Kidney tubule cell (primary cell): ENCODE data around the gene CLDN4.
"Not testable (repeated sequence)": the region's sequence is repeated elsewhere in the genome, so short reads cannot be mapped to it uniquely, and the experiment has no call there.

Source experiments
- DNase-seq: peaks from one replicate; pipeline ENCODE4 v3.0.0-alpha.2; 2018; ENCODE audit warnings: low spot score

Gene CLDN4

GRCh38 chr7:73830681-73831583 is at the start of gene CLDN4:
Gene CLDN4, plus strand, starts transcription at chr7:73830996. Its CDS starts 206 bp downstream, at chr7:73831202.
- peak; percentile 99 for DNase-seq

- DNase-seq, result no peak
These were observed 44.2 kb upstream of the CLDN4 start for GRCh38 chr7:73786588-73786987.

DNA sequence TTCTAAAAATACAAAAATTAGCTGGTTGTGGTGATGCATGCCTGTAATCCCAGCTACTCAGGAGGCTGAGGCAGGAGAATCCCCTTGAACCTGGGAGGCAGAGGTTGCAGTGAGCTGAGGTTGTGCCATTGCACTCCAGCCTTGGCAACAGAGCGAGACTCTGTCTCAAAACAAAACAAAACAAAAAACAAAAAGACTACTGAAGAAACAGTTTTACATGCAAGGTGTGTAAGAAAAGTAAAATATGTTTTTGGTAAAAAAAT is 43.1 kb upstream of the CLDN4 start:
- not testable (repeated sequence) for DNase-seq

DNA sequence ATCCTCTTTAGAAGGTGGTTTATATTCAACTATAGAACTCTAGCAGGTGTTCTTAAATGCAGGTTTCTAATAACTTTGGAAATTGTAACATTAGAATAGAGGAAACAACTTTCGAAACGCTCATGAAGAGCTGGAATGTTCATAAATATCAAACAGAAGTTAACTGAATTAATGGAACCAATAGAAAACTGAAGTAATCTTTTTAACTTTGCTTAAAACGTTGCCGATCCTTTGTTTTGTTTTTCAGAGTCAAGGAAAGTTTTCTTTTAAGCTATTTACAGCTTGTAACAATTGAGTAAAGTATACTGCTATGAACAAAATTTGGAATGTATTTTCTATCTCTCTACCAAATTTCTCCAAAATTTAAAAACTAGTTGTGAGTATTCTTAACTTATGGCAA is 41.7 kb upstream of the CLDN4 start:
- DNase-seq, result no peak

DNA sequence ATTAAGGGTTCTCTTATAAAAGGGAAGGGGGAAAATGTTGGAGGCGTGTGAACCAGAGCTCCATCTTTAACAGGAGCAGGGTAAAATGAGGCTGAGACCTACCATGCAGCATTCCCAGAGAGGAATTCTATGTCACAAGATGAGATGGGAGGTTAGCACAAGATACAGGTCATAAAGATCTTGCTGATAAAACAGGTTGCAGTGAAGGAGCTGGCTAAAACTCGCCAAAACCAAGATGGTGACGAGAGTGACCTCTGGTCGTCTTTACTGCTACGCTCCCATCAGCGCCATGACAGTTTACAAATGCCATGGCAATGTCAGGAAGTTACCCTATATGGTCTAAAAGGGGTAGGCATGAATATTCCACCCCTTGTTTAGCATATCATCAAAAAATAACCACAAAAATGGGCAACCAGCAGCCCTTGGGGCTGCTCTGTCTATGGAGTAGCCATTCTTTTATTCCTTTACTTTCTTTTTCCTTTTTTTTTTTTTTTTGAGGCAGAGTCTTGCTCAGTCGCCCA is 39.6 kb upstream of the CLDN4 start:
- not testable (repeated sequence) for DNase-seq

GRCh38 chr7:73795188-73795587 is 35.6 kb upstream of the CLDN4 start:
- DNase-seq, result not testable (repeated sequence)

- not testable (repeated sequence) for DNase-seq
These were observed 34.1 kb upstream of the CLDN4 start for GRCh38 chr7:73796656-73797055.

GRCh38 chr7:73797176-73797575 is 33.6 kb upstream of the CLDN4 start:
- not testable (repeated sequence) for DNase-seq

DNA sequence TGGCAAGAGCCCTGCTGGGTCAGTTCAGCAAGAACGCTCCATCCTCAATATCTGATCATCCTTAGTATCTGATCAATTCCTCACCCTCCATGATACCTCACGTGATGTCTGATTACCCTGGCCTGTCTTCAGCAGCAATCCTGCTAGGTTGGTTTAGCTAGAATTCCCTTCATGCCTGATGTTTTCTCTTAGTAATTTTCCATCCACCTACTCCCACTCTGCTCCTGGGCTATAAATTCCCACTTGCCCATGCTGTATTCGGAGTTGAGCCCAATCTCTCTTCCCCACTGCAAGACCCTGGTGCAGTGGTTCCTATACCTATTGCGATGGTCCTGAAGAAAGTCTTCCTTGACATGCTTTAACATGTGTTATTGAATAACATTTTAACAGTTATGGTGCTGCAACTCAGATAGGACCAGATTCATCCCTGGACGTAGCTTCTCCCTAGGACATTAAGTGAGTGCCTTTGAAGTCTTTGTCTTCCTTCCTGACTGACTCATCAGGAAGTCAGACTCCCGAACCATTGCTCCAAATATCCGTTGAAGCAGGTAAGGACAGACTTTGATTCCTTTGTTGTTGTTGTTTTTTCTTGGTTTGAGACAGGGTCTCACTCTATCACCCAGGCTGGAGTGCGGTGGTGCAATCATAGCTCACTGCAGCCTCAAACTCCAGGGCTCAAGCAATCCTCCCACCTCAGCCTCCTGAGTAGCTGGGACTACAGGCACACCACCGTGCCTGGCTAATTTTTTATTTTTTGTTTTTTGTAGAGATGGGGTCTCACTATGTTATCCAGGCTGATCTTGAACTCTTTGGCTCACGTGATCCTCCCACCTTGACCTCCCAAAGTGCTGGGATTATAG is 31.3 kb upstream of the CLDN4 start:
- peak; percentile 38 for DNase-seq

DNA sequence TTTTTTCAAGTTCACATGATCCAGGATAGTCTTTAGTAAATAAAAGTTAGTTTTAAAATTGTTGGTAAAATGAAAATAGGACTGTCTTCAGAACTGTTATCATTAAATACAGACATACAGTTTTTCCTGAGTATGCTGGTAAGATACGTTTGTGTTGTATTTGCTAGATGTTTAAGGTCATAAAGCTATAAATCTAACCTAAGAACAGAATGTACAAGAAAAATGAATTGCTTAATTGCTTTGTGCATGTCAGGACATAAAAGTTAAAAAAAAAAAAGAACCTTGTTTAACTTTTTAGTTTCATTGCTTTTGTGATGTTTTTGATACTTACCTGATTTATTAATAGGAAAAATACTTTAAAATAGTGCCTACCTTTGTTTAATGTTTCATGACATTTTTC is 29.2 kb upstream of the CLDN4 start:
- DNase-seq, result no peak

DNA sequence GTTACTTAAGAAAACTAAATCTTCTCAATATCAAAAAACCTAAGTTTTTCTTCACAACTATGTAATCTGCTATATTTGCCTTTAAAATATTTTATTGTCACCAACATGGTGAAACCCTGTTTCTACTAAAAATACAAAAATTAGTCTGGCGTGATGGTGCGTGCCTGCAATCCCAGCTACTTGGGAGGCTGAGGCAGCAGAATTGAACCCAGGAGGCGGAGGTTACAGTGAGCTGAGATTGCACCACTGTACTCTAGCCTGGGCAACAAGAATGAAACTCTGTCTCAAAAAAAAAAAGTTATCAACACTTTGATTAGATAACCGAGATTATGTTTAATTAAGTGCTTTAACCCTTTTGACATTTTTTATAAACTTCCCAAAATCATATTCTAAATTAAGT is 28.3 kb upstream of the CLDN4 start:
- DNase-seq, result no peak

DNA sequence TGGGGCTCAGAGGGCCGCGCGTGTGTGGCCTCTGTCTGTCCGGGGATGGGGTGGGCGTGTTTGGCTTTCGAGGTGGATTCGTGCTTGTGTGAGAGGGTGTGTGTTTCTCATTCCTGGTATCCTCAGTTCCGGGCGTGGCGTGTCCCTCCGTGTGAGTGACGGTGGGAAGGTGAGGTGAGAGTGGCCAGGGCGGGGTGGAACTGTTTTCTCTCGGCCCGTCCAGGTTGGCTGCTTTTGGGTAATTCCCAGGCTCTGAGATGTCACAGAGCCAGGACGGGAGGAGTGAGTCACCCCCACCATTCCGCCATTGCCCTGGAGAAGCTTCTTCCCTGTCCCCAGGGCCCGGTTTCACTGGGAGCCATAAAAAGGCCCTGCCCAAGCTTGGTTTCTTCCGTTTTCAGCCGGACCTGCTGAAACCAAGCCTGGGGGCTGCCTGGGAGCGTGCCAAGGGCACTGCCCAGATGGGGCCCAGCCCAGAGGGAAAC is 21.3 kb upstream of the CLDN4 start:
- peak; percentile 76 for DNase-seq

- no peak for DNase-seq
These were observed 19.8 kb upstream of the CLDN4 start for GRCh38 chr7:73810998-73811360.

- DNase-seq, result peak; percentile 82
These were observed 19.0 kb upstream of the CLDN4 start for GRCh38 chr7:73811760-73812168.

DNA sequence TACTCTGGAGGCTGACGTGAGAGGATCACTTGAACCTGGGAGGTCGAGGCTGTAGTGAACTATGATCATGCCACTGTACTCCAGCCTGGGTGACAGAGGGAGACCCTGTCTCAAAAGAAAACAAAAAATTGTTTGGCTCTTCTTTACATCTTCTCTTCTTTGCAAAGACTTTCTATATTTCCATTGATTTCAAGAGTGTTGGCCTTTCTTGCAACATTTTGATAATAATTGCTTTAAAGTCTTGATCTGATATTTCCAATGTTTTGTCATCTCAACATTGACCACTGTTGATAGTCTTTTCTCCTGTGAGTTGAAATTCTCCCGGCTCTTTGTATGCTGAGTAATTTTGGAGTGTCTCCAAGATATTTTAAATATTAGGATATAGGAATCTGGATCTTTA is 17.8 kb upstream of the CLDN4 start:
- DNase-seq, result no peak

GRCh38 chr7:73815436-73815835 is 15.4 kb upstream of the CLDN4 start:
- no peak for DNase-seq

DNA sequence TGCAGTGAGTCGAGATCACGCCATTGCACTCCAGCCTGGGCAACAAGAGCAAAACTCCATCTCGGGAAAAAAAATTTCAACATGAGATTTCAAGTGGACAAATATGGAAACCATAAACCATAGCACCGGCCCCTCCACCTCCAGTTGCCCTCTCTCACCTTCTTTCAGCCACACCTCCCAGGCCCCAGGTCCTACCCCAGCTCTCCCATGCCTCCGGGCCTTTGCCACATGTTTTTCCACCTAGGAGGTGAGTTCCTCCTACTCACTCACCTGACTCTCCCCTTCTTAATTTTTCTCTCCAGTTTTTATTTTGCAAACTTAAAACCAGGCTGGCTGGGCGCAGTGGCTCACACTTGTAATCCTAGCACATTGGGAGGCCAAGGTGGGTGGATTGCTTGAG is 13.7 kb upstream of the CLDN4 start:
- DNase-seq, result no peak

- DNase-seq, result no peak
These were observed 10.8 kb upstream of the CLDN4 start for GRCh38 chr7:73820013-73820412.

DNA sequence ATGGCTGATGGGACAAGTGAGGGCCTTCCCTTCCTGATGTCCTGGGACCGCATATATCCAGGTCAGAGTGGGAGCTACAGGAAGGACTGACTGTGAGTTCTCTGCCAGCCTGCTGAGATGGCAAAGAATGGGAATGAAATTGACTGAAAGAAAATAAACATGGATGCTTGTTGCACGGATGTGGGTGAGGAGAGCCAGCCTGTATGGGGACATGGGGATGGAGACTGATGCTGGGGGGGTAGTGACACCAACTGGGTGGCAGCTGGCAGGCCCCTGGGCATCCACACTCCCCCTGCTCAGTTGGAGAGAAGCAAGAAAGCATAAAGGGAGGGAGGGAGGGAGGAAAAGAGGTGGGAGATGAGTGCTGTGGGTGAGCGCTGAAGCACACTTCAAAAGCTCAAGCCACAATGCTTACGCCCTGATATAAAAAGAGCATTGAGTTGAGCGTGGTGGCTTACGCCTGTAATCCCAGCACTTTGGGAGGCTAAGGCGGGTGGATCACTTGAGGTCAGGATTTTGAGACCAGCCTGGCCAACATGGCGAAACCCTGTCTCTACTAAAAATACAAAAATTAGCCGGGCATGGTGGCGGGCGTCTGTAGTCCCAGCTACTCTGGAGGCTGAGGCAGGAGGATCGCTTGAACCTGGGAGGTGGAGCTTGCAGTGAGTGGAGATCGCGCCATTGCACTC is 9.1 kb upstream of the CLDN4 start:
- not testable (repeated sequence) for DNase-seq

DNA sequence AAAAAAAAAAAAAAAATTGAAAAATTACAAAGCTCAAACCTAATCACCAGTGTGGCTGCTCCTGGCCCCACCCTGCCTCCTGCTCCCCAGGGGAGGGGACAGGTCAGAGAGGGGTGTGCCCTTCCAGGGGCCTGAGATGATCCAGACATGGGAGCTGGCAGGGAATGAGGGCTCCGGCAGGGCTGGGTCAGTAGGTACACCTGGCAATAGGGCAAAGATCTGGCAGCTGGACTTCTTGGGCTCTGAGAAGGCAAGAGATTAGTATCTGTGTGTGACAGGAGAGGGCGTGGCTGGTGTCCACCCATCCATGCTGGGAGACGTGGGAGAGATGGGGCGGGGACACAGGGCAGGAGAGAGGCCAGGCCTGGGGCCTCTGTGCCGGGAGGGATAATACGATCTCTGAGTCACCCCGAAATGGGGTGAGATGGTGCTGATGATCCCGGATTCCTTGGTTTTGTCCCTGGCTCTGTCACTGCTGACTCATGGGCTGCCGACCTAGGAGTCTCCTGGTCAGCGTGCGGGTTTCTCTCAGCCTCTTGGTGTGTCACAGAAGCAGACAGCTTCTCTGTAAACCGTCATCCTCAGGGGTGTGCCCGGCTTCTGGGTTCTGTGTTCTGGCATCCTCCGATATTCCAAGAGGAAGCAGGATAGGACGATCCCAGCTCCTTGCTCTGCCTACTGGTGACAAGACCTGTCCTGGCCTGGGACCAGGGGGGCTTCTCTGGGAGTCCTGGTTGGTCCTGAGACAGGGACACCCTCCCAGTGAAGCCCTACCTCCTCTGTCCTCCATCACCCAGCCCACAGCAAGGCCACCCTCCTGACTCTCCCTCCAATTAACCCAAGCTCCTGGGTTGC is 8.2 kb upstream of the CLDN4 start:
- peak; percentile 100 for DNase-seq

DNA sequence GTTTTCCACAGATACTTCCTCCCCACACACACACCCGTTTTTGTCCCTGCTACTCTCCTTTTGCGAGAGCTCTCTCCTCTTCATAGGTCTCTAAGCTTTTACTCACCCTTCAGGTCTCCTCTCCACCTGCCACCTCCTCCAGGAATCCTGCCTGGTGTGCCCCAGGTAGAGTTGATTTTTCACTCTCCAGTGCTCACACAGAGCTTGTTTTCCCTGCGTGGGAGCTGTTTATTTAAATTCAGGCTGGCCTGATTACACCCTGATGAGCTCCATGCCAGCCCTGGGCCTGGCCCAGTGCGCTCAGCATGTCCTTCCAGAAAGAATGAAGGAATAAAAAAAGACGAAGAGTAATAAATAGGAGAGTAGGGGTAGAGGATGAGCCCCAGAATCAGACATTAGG is 7.5 kb upstream of the CLDN4 start:
- peak; percentile 40 for DNase-seq
